Activated effector memory CD4-positive, alpha-beta T cell treated with anti-CD3 and anti-CD28 coated beads, Interleukin-2, amount 50 U/mL, for 16 hours (primary cell): ENCODE results near the gene CAPN12.

ENCODE experiments used
- DNase-seq: peaks from one replicate; pipeline ENCODE4 v3.0.0-alpha.2; 2020

Gene CAPN12

GRCh38 chr19:38695317-38695683 is 49.0 kb downstream of the CAPN12 start:
- DNase-seq, result no peak

DNA sequence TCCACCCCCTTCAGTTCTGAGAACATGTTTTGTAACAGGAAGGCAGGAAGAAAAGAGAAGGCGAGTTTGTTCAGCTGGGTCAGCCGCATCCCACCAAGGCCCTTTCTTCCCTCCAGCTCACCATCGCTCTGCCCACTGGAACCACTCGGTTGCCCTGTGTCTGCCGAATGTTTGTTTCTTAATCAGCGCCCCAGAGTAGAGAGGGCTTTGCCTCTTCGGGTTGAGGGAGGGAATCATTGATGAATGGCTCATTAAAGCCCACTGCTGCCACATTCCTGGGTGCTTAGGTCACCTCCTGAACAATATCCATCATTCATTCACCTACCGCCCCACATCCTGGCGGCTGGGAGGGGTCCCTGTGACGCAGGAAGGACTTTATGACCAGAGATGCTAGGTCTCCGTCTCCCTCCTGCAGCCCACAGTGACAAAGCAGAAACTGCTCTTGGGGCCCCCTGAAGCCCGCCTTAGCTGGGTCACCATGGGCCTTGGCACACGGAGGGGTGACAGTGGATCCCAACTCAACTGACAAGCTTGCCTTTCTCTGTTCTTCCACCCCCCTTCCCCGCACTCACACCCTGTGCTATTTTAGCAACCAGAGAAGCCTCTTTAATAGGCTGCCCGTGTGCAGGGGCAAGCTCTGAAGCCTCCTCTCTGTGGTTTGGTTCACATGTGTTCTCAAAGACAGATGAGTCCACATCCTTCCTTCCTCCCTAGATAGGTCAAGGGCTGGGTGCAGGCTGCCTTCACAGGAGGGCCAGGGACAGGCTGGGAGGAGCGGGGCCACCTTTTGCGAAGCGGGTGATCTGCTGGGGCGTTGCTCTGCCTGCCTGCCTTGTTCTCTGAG is 50.7 kb downstream of the CAPN12 start:
- peak; percentile 78 for DNase-seq

DNA sequence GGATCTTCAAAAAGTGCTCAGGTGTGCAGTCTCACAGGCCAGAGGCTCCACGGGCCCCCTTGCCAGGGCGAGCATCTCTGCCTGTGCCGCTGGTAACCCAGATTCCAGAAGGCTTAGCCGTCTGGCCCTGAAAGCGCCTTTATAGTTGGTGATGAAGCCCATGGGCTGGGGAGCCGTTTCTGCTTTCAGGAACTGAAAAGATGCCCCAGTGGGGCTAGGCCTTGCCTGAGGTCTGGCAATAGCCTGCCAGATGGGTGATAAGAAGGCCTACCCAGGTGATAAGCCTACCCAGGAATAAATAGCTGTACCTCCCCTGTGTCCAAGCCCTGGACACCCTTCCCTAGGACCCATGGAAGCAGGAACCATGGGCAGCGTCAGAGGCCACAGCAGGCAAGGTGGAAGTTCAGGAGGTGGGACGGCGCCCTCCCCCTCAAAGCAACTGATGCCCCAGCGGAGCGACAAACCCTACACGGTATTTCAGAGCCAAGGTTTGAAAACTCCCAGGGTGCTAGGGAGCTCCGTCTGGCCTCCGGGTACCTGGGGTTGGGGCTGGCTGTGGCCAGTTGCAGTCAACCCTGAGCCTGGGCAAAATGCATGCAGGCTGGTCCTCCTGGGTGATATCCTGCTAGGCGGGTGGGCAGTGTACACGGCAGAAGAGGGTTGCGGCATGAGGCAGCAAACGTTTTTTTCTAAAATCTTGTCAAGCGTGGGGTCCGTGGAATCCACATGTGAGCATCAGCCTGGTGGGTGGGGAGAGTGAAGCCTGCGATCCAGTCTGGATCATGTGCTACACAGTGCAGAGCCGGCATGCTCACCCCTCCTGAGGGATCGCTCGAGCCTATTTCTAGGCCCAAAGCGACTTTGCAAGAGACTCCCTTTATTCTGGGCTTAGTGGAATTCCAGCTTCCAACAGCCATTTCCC is 51.6 kb downstream of the CAPN12 start:
- no peak for DNase-seq

DNA sequence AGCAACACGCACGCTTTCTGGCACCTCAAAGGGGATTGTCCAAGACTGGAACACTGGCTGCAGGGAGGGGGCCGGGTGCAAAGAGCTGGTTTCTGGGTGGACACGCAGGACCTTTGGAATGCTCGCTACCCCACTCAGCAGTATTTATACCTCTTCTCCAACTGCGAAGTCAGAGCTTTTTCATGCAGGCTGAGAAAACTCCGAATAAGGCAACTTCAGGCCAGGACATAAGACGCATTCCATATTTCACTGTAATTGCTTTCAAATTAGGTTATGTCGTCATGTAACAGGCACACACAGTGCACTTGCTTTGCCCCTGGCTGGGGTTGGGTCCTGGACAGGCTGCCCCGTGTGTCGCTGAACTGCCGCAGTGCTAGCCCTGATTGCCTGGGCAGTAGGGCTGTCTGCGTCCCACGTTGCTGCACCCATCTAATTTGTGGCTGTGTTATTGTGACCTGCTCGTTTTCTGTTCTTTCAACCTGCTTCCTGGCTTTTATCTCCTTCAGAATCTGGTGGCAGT is 52.3 kb downstream of the CAPN12 start:
- no peak for DNase-seq

DNA sequence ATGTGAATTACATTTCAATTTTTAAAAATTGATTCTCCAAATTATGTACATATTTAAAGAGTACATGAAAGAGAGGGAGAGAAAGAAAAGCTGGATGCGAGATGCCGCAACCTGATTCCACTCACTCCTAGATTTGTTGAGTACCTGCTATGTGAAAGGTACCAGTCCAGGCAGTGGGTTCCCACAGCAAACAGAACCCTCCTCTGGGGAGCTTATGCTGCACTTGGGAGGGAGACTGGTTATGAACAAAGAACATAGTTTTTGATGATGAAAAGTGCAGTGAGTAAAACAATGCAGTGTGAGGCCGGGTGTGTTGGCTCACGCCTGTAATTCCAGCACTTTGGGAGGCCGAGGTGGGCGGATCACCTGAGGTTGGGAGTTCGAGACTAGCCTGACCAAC is 53.4 kb downstream of the CAPN12 start:
- DNase-seq, result no peak

DNA sequence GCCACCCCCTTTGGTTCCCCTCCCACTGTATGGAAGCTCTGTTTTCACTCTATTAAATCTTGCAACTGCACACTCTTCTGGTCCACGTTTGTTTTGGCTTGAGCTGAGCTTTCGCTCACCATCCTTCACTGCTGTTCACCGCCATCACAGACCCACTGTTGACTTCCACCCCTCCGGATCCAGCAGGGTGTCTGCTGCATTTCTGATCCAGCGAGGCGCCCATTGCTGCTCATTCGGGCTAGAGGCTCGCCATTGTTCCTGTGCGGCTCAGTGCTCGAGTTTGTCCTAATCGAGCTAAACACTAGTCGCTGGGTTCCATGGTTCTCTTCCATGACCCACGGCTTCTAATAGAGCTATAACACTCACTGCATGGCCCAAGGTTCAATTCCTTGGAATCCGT is 54.1 kb downstream of the CAPN12 start:
- no peak for DNase-seq

GRCh38 chr19:38687837-38688378 is 56.4 kb downstream of the CAPN12 start:
- DNase-seq, result no peak

DNA sequence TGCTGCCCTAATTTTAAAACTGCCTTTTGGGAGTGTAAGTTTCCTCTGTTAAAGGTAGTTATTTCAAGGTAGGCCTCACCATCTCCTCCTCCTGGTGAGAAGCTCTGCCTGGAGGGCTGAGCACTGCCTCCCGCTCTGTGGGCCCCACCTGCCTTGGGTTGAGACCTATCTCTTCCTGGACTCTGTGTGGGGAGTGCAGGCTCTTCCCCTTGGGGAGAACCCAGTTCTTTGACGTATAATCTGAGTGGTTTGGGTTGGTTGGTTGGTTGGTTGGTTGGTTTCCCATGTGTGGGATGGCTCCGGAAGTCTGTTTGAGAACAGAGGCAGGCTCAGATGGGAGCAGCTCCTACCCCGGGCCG is 57.8 kb downstream of the CAPN12 start:
- peak; percentile 81 for DNase-seq

DNA sequence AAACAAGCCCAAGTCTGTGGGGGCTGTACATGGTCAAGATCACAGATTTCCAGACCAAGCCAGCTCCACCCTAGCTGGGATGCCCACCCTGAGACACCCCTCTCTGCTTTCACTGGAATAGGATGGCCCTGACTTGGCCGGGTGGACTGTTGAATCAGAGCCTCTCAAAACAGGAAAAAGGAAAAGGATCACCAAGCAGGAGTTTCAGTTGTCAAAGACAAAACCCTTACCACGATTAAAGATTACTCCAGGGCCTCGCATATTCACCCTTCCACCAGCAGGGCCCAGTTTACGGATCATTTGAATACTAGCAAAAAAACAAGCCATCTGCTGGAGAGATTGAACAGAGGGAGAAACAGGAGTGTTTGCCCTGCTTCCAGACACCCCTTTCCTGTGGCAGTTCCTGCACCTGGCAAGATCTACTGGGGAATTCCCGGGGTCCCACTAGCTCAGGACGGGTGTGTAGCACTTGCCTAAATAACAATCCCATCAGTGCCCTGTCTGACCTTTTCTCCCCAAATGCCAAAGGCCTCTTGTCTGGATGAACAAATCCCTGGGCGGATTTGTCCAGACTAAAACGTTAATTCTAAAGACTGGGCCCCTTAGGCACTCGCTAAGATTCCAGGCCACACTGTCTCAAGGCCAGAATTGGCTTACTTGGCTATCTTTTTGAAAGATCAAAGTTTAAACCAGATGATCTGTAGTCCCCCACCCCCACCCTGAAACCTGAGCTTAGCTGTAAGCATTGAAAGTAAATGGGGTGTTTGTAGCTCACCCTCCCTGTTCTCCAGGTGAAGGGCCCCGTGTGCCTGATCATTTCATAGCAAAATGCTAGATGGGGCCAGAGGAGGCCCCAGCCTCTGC is 58.4 kb downstream of the CAPN12 start:
- no peak for DNase-seq

DNA sequence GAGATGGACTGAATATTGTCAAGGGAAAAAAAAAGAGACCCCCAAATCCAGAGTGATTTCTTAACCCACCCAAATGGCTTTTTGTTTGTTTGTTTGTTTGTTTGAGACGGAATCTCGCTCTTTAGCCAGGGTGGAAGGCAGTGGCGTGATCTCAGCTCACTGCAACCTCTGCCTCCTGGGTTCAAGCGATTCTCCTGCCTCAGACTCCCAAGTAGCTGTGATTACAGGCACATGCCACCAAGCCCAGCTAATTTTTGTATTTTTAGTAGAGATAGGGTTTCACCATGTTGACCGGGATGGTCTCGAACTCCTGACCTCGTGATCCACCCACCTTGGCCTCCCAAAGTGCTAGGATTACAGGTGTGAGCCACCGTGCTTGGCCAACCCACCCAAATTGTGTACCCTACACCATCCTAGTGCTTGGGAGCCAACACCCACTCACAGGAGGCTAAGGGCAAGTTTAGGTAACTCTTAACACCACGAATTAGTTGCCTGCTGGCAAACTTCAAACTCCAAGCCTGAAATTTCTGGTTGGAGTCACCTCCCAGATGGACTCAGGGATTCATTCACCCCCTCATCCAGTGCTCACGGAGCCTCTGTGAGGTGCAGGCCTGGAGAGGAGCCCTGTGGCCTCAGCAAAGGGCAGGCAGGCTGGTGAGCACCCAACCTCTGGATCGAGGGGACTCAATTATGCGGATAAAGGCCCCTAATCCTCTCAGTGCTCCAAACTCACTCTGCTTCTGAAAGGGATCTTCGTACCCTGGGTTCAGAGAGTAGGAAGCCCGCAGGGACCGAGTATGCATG is 59.2 kb downstream of the CAPN12 start:
- DNase-seq, result no peak

GRCh38 chr19:38684078-38684861 is 60.0 kb downstream of the CAPN12 start:
- DNase-seq, result peak; percentile 79

- DNase-seq, result peak; percentile 88
These were observed 60.7 kb downstream of the CAPN12 start for GRCh38 chr19:38683393-38684077.

DNA sequence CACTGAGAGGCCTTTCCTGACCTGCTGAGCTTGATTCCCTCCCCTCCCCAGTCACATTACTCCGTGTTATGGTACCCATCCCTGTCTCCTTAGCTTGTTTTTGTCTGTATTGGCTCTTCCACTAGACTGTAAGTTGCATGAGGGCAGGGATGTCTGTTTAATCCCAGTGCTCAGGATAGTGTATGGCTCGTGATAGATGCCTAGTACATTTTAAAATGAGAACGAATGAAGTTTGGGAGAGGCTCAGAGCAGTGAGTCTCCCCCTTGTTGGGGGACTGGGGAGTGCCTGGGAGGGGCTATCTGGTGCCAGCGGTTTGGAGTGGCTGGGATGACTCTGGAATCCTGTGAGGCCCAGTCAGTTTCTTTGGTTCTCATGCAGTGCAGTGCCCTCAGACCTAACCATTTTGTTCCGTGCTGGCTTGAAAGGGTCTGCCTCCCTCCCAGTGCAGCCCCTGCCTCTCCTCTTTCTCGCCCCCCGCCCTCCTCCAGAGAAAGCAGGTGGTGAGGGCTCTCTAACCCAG is 61.3 kb downstream of the CAPN12 start:
- DNase-seq, result no peak

- DNase-seq, result no peak
These were observed 61.9 kb downstream of the CAPN12 start for GRCh38 chr19:38682195-38682867.
